ENCODE measurements around the gene RAB11FIP3. TPM values are rescaled to one million over a fixed set of nuclear protein-coding genes. Genes with fewer than 3 reads are reported as not detected.

RAB11FIP3 gene
- total RNA-seq, 1 experiment from 2014 or later, result 37.1 TPM

GRCh38 chr16:540645-541340 lies 115.3 kb downstream of the RAB11FIP3 start:
- no peak overlapping the region for H2BK15ac ChIP-seq (ENCODE audit: low read depth, low read length)
- H3K9ac ChIP-seq (ENCODE audit: extremely low read depth, insufficient read length, low read length), result no peak overlapping the region
- H3K4me1 ChIP-seq (ENCODE audit: insufficient read depth, low read length), result no peaks in the 10 kb centered on the region
- TF ChIP-seq CTCF (conservative IDR thresholded peaks at IDR 0.05), result no peak
- no peak overlapping the region; the same call in 1 of the 2 replicates for H3K14ac ChIP-seq (ENCODE audit: insufficient read depth, low read length)
- no peak overlapping the region for H4K5ac ChIP-seq (ENCODE audit: insufficient read length, low read depth, low read length)
- H3K4me2 ChIP-seq (ENCODE audit: insufficient read depth, insufficient read length, low read length), result no peak overlapping the region
- no peak overlapping the region for H2AK5ac ChIP-seq (ENCODE audit: insufficient read length, low read length)
- no peaks in the 10 kb centered on the region for H3K27me3 ChIP-seq (ENCODE audit: insufficient read depth, low read length)
- no peak overlapping the region for H3K23ac ChIP-seq (ENCODE audit: insufficient read length, low read depth, low read length)
- H3K27ac ChIP-seq (ENCODE audit: insufficient read length, low read depth, low read length), result no peak overlapping the region
- Mint-ChIP-seq H3K4me1 (no peaks in the 10 kb centered on the region), H3K4me3 (no peak overlapping the region), H3K36me3 (ENCODE audit: insufficient read depth in 1 of 3, low read depth in 3 of 3) (peaks cover 3 to 15% (median 6%) of the 10 kb centered on the region in 3 experiments; a peak in 6 of 7 replicates), H3K27ac (no peak overlapping the region), H3K9me3 (no peaks in the 10 kb centered on the region), H3K27me3 (ENCODE audit: low read depth) (no peaks in the 10 kb centered on the region)
- H2BK12ac ChIP-seq (ENCODE audit: insufficient read length, low read depth, low read length), result no peak overlapping the region
- no peak overlapping the region for H4K8ac ChIP-seq (replicated peaks; ENCODE audit: insufficient read length, low read depth, low read length)
- no peaks in the 10 kb centered on the region for H3K23me2 ChIP-seq (ENCODE audit: insufficient read length, low read depth, low read length, poor library complexity, severe bottlenecking)
- no peaks in the 10 kb centered on the region for H4K20me1 ChIP-seq (ENCODE audit: control insufficient read depth, insufficient read depth, insufficient read length)
- no peaks in the 10 kb centered on the region for H3K9me3 ChIP-seq (ENCODE audit: control insufficient read depth, low read depth, low read length)
- H4K91ac ChIP-seq (ENCODE audit: insufficient read length, low read depth, low read length), result no peak overlapping the region
- H2BK20ac ChIP-seq (ENCODE audit: low read depth, low read length, poor library complexity, severe bottlenecking), result no peak overlapping the region
- H3K4ac ChIP-seq (ENCODE audit: low read depth, low read length), result no peak overlapping the region
- H2BK5ac ChIP-seq (ENCODE audit: insufficient read length, low read length), result no peak overlapping the region
- no CpG with 5 or more reads among the region's 29 CpGs for WGBS (ENCODE audit: extremely low coverage, insufficient read length, low lambda C conversion rate)
- no peak overlapping the region for H3K18ac ChIP-seq (ENCODE audit: insufficient read length, low read depth, low read length)
- no peak overlapping the region for H2BK120ac ChIP-seq (ENCODE audit: low read depth, low read length, poor library complexity, severe bottlenecking)
- no peak overlapping the region for H2AFZ ChIP-seq (ENCODE audit: low read length)
- no peak for DNase-seq
- no peak overlapping the region for H3K56ac ChIP-seq (ENCODE audit: insufficient read length, low read depth, low read length)
- H3T11ph ChIP-seq (ENCODE audit: low read length), result no peak overlapping the region
- no peaks in the 10 kb centered on the region; the same call in 1 of the 2 replicates for H3K79me2 ChIP-seq (ENCODE audit: insufficient read depth, low read length)
- H3K79me1 ChIP-seq (ENCODE audit: insufficient read depth, low read depth, low read length, poor library complexity, severe bottlenecking), result peaks cover 4% of the 10 kb centered on the region
